Mucosa of gallbladder (tissue), 1 donor: ENCODE measurements around the gene CES2. TPM values are rescaled to one million over a fixed set of nuclear protein-coding genes. Genes with fewer than 3 reads are reported as not detected.
"Not testable (repeated sequence)": the region's sequence is repeated elsewhere in the genome, so short reads cannot be mapped to it uniquely, and the experiment has no call there.

Experiments
- DNase-seq: peaks from one replicate; pipeline ENCODE4 v3.0.0-alpha.2; 2020; ENCODE audit warnings: low spot score
- total RNA-seq: library from RNA; stranded (reverse); gene quantifications from one replicate; pipeline ENCODE4 v1.2.1, GENCODE V29; 2021
- donor health status: DM: no; HTN: no; CAD: no.

The CES2 gene
- total RNA-seq, 1 donor from 2014 or later = 187 TPM

DNA sequence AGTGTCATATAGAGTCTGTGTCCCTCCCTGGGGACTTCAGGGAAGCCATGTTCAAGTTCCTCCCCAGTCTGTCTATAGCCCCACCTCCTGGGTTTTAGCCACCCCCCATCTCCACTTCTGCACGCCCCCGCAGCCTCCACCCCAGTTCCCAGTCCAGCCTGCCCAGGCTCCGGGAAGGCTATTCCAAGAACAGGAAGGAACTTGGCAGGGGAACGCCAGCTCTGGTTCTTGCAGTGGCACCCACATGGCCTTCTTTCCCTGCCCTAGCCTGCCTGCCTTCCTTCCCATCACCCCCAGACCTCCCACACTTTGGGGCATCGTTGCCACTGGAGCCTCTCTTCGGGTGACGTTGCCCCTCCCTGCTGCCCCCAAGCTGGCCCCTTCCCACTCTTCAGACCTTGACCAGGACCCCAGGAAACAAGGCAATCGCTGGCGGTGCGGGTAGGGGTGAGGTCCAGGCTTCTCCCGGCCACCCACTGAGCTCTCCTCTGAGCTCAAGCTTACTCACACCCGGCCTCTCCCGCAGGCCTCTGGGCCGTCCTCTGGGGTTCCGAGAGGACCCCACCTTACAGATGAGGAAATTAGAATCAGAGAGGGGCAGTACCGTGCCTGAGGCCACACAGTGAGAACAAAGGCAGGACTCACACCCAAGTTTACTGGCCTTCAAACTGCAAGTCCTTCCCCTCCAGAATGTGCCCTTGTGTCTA is 43.8 kb downstream of the CES2 start:
- DNase-seq = no peak

DNA sequence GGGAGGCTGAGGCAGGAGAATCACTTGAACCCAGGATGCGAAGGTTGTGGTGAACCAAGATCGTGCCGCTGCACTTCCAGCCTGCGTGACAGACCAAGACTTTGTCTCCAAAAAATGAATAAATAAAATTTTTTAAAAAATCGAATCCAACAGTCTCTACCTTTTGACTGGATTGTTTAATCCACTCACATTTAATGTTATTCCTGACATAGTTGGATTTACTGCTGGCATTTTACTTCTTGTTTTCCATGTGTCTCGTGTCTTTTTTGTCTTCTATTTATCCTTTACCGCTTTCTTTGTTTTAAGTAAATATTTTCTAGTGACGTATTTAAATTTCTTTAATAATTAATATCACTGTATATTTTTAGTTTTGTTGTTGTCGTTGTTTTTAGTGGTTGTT is 47.7 kb downstream of the CES2 start:
- DNase-seq = no peak

DNA sequence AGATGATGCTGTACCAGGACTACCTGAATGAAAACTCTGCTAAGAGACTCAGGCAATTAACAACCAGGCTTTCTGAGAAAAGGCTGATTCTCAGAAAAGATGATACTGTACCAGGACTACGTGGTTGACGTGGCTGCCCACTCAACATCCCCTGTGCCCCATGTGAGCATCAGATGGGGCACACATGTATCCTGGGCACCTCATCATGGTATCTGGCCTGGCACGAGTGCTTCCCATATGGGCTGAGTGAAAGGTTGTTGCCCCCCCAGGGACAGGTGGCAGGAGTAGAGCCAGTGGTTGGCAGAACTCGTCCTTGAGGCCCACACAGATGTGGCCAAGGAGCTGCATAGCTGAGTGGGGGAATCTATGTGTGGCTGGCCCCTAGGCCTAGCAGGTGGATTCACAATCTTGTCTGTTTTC is 49.6 kb downstream of the CES2 start:
- DNase-seq = no peak

DNA sequence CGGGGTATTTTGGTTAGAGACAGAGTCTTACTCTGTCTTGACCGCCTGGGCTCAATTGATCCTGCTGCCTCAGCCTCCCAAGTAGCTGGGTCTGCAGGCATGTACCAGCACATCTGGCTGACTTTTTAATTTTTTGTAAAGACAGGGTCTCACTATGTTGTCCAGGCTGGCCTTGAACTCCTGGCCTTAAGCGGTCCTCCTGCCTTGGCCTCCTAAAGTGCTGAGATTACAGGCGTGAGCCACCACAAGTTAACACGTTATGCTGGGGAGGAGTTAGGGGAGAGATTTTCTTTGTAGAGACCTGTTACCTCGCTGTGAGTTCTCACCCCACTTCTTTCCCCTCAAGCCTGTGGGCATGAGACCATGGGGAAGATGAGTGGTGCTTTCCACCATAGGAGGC is 51.2 kb downstream of the CES2 start:
- DNase-seq = no peak

DNA sequence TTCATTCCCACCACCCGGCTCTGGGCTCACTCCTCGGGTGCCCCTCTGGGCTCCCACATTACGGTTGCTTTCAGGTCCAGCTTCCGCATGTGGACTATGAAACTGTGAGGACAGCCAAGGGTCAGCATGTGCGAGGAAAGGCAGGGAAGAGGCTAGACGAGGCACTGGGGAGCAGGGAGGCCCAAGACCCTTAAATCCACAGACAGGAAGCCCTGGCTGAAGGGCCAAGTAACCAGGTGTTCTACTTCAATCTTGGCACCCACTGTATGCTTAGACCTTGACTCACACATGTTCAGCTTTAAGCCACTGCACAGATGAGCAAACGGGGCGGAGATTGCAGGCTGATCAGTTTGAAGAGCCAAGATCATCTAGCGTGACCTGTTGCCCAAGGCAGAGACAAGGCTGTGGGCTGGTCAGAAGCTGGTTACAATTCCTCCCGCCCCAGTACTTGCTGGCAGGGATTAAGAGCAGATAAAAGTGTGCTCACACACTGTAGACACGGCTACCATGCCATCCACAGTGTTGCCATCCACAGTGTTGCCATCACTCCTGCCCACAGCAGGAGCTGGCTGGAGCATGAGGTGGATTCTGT is 53.0 kb downstream of the CES2 start, which contains the start of gene CES4A:
CES4A (plus strand) TSS at position 393 of the 592 bp plus-strand sequence; CDS start at position 577, 184 bp downstream.
- DNase-seq = peak; percentile 46

DNA sequence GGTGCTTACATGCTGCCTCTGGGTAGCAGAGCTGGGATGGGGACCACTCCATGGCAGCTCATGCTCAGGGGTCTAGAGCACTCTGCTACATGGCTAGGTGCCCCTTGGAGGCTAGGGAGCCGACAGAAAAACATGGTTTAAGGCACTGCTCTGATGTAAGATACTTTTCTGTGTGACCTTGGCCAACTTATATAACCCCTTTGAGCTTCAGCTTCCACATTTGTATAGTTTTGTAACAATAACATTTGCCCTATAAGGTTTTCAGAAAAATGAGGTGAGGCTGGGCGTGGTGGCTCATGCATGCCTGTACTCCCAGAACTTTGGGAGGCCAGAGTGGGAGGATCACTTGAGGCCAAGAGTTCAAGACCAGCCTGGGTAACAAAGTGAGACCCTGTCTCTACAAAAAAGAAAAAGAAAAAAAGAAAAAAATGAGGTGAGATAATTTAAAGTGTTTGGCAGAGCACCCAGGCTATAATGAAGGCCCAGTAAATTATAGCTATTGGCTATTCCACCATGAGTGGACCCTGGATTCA is 56.3 kb downstream of the CES2 start:
- DNase-seq = no peak

DNA sequence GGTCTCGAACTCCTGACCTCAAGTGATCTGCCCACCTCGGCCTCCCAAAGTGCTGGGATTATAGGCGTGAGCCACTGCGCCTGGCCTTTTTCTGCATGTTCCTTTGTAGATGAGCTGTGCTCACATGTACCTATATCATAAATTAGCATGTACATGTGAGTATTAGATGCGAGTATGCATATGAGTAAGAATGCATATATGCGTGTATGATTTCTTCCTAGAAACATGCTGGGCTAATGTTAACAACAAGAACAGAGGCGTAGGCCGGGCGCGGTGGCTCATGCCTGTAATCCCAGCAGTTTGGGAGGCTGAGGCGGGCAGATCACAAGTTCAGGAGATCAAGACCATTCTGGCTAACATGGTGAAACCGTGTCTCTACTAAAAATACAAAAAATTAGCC is 58.2 kb downstream of the CES2 start:
- not testable (repeated sequence) for DNase-seq

Other genes with a start within 250 kb of the CES2 start
- 67.9 TPM for gene CMTM4, start 238.8 kb upstream of the CES2 start, total RNA-seq
- gene DYNC1LI2, start 183.9 kb upstream of the CES2 start, total RNA-seq = 151 TPM
- not detected for gene TERB1, start 133.9 kb upstream of the CES2 start, total RNA-seq
- 46.1 TPM for gene NAE1, start 104.5 kb upstream of the CES2 start, total RNA-seq
- gene CA7, start 91.1 kb upstream of the CES2 start, total RNA-seq = not detected
- gene PDP2, start 55.0 kb upstream of the CES2 start, total RNA-seq = 18.6 TPM
- gene CDH16, start 16.6 kb upstream of the CES2 start, total RNA-seq = 8.7 TPM
- 9.4 TPM for gene RRAD, start 10.0 kb upstream of the CES2 start, total RNA-seq
- gene CIAO2B, start 1.1 kb upstream of the CES2 start, total RNA-seq = 84.5 TPM
- gene CES3, start 25.8 kb downstream of the CES2 start, total RNA-seq = 5.2 TPM
- 19.4 TPM for gene CES4A, start 53.1 kb downstream of the CES2 start, total RNA-seq
- 40.9 TPM for gene CBFB, start 93.6 kb downstream of the CES2 start, total RNA-seq
- gene PHAF1, start 174.4 kb downstream of the CES2 start, total RNA-seq = 14.2 TPM
- 14.1 TPM for gene B3GNT9, start 215.5 kb downstream of the CES2 start, total RNA-seq
- gene TRADD, start 224.4 kb downstream of the CES2 start, total RNA-seq = 38.2 TPM
- gene FBXL8, start 224.4 kb downstream of the CES2 start, total RNA-seq = 24.6 TPM
- 51.3 TPM for gene HSF4, start 229.2 kb downstream of the CES2 start, total RNA-seq
- 79.0 TPM for gene NOL3, start 235.0 kb downstream of the CES2 start, total RNA-seq
- 68.4 TPM for gene MATCAP1, start 248.4 kb downstream of the CES2 start, total RNA-seq